Liver (tissue), 9 donors: ENCODE data around the gene NECTIN1. TPM values are rescaled to one million over a fixed set of nuclear protein-coding genes. Genes with fewer than 3 reads are reported as not detected.
A peak's percentile ranks its signal among the peaks of the same experiment; 100 is the strongest.

Experiments used
- DNase-seq: peaks from one replicate; pipeline ENCODE4 v3.0.0-alpha.2; 2017; ENCODE audit warnings: low spot score
- H3K27ac ChIP-seq, 2 donors: one replicate each; pipeline ENCODE4 v1.7.0; 2013; ENCODE audit warnings: inconsistent platforms in 2 of 2, low read length in 2 of 2, control low read depth in 1 of 2, low read depth in 1 of 2, mild to moderate bottlenecking in 1 of 2
- H3K27me3 ChIP-seq, 4 donors: one replicate each; pipeline versions ENCODE4 v1.6.1 to v1.7.0; 2013; ENCODE audit warnings: low read length in 3 of 4, inconsistent platforms in 1 of 4, mild to moderate bottlenecking in 1 of 4, moderate library complexity in 1 of 4; ENCODE audit not compliant: control insufficient read depth in 4 of 4, insufficient read depth in 4 of 4
- H3K36me3 ChIP-seq, 4 donors: one replicate each; pipeline versions ENCODE4 v1.6.1 to v1.7.0; 2013; ENCODE audit warnings: low read length in 3 of 4, mild to moderate bottlenecking in 3 of 4, low read depth in 1 of 4, moderate library complexity in 1 of 4; ENCODE audit not compliant: control insufficient read depth in 4 of 4, insufficient read depth in 3 of 4
- H3K4me1 ChIP-seq, 4 donors: one replicate each; pipeline versions ENCODE4 v1.6.1 to v1.7.0; 2013; ENCODE audit warnings: low read length in 3 of 4, mild to moderate bottlenecking in 3 of 4, moderate library complexity in 1 of 4; ENCODE audit not compliant: control insufficient read depth in 4 of 4, insufficient read depth in 4 of 4
- H3K4me3 ChIP-seq, 3 donors: one replicate each; pipeline versions ENCODE4 v1.6.1 to v1.7.0; 2013; ENCODE audit warnings: low read length in 3 of 3, control low read depth in 1 of 3, low read depth in 1 of 3, mild to moderate bottlenecking in 1 of 3
- H3K9ac ChIP-seq, 2 donors: one replicate each; pipeline ENCODE4 v1.7.0; 2013; ENCODE audit warnings: low read length in 2 of 2, mild to moderate bottlenecking in 2 of 2, moderate library complexity in 2 of 2, control low read depth in 1 of 2, low read depth in 1 of 2
- H3K9me3 ChIP-seq, 4 donors: one replicate each; pipeline versions ENCODE4 v1.6.1 to v1.7.0; 2013; ENCODE audit warnings: low read length in 3 of 4; ENCODE audit not compliant: control insufficient read depth in 4 of 4
- CTCF ChIP-seq: fragments of 150-350 bp; IDR thresholded peaks from 2 replicates; pipeline ENCODE4 v1.5.1; 2017; ENCODE audit warnings: improper control_type of control experiment, low read depth, low read length; ENCODE audit not compliant: missing input control
- EGR1 ChIP-seq, 2 donors: IDR thresholded peaks; 2 replicates each; pipeline ENCODE4 v1.6.1; 2016 to 2018; ENCODE audit warnings: antibody characterized with exemption in 2 of 2, low read depth in 2 of 2
- FOXA1 ChIP-seq: IDR thresholded peaks from 2 replicates; pipeline ENCODE4 v1.6.1; 2016; ENCODE audit warnings: antibody characterized with exemption
- FOXA2 ChIP-seq: IDR thresholded peaks from 2 replicates; pipeline ENCODE4 v1.6.1; 2016; ENCODE audit warnings: antibody characterized with exemption
- GABPA ChIP-seq, 2 donors: IDR thresholded peaks in 1 of 2; conservative IDR thresholded peaks in 1 of 2; 2 replicates each; pipeline ENCODE4 v1.6.1; 2016; ENCODE audit warnings: antibody characterized with exemption in 2 of 2, mild to moderate bottlenecking in 1 of 2, moderate library complexity in 1 of 2
- JUND ChIP-seq, 2 donors: IDR thresholded peaks; 2 replicates each; pipeline ENCODE4 v1.6.1; 2016; ENCODE audit warnings: antibody characterized with exemption in 2 of 2
- NR2F2 ChIP-seq: IDR thresholded peaks from 2 replicates; pipeline ENCODE4 v1.6.1; 2016; ENCODE audit warnings: antibody characterized with exemption
- RAD21 ChIP-seq, 2 donors: IDR thresholded peaks; 2 replicates each; pipeline ENCODE4 v1.6.1; 2016; ENCODE audit warnings: antibody characterized with exemption in 2 of 2, mild to moderate bottlenecking in 2 of 2
- RXRA ChIP-seq, 2 donors: IDR thresholded peaks; 2 replicates each; pipeline ENCODE4 v1.6.1; 2017 to 2018; ENCODE audit warnings: antibody characterized with exemption in 2 of 2, mild to moderate bottlenecking in 1 of 2
- SP1 ChIP-seq: IDR thresholded peaks from 2 replicates; pipeline ENCODE4 v1.6.1; 2018; ENCODE audit warnings: antibody characterized with exemption, mild to moderate bottlenecking
- TAF1 ChIP-seq: conservative IDR thresholded peaks from 2 replicates; pipeline ENCODE4 v1.6.1; 2016; ENCODE audit warnings: antibody characterized with exemption, mild to moderate bottlenecking
- YY1 ChIP-seq: IDR thresholded peaks from 2 replicates; pipeline ENCODE4 v1.6.1; 2016; ENCODE audit warnings: antibody characterized with exemption, mild to moderate bottlenecking
- ZBTB33 ChIP-seq: IDR thresholded peaks from 2 replicates; pipeline ENCODE4 v1.6.1; 2016; ENCODE audit warnings: antibody characterized with exemption
- WGBS: extraction: QIAGEN DNeasy Blood & Tissue Kit; methylation state at CpG from one replicate; pipeline ENCODE4 v1.1.7; 2013; 5-methylcytosine and 5-hydroxymethylcytosine counted together
- polyA plus RNA-seq, 2 donors: library from polyadenylated mRNA; stranded (reverse) in 1 of 2; unstranded in 1 of 2; fragments of 200-250 nt in 1 of 2; fragments of >200 nt in 1 of 2; fragmentation: Nextera tagmentation in 1 of 2; extraction: Ambion mirVana in 1 of 2; gene quantifications; one replicate each; pipeline versions ENCODE4 v1.2.1 to v1.2.3, GENCODE V29; 2013 to 2015
- total RNA-seq, 2 donors: library from RNA; depleted of rRNA; stranded (reverse); fragments of >200 nt; gene quantifications; one replicate each; pipeline ENCODE4 v1.2.3, GENCODE V29; 2014
- donor health status: healthy.
- donor health status: healthy.
- donor health status: healthy.
- donor health status: healthy.
- donor health status: healthy.

The NECTIN1 gene
- total and polyA plus RNA-seq, 4 donors, result 0.69 to 7.7 (median 5.0) TPM

GRCh38 chr11:119643212-119643875 is 85.7 kb downstream of the NECTIN1 start:
- no peak overlapping the region for H3K4me3 ChIP-seq
- 89% methylated on average over 10 of the region's 10 CpGs for WGBS
- no peak overlapping the region for H3K27ac ChIP-seq
- peaks cover 0 to 11% (median 7%) of the 10 kb centered on the region in 4 donors for H3K4me1 ChIP-seq
- no peaks in the 10 kb centered on the region for H3K9me3 ChIP-seq
- H3K9ac ChIP-seq, result no peak overlapping the region
- no peak for DNase-seq
- no peaks in the 10 kb centered on the region for H3K27me3 ChIP-seq
- no peak for TF ChIP-seq FOXA1
- TF ChIP-seq GABPA (IDR thresholded peaks at IDR 0.05 in 1 of 2, conservative IDR thresholded peaks at IDR 0.05 in 1 of 2), result no peak
- no peak for TF ChIP-seq ZBTB33
- TF ChIP-seq FOXA2, result no peak
- TF ChIP-seq RAD21 (IDR thresholded peaks at IDR 0.05), result no peak
- no peak for TF ChIP-seq JUND (IDR thresholded peaks at IDR 0.05)
- H3K36me3 ChIP-seq, result no peaks in the 10 kb centered on the region

GRCh38 chr11:119641983-119642745 is 86.8 kb downstream of the NECTIN1 start:
- Histone ChIP-seq H3K9ac (no peak overlapping the region), H3K4me1 (peaks cover 0 to 11% (median 7%) of the 10 kb centered on the region in 4 donors), H3K27me3 (no peaks in the 10 kb centered on the region), H3K9me3 (no peaks in the 10 kb centered on the region), H3K36me3 (no peaks in the 10 kb centered on the region), H3K4me3 (no peak overlapping the region), H3K27ac (no peak overlapping the region)
- TF ChIP-seq RAD21 (IDR thresholded peaks at IDR 0.05) (peak; percentile 65 to 76), NR2F2 (no peak), GABPA (IDR thresholded peaks at IDR 0.05 in 1 of 2, conservative IDR thresholded peaks at IDR 0.05 in 1 of 2) (no peak), SP1 (no peak), CTCF (peak; percentile 51), JUND (IDR thresholded peaks at IDR 0.05) (no peak), FOXA1 (no peak)
- 63% methylated on average over 12 of the region's 12 CpGs for WGBS
- DNase-seq, result no peak

- H3K27ac ChIP-seq, result no peak overlapping the region
- H3K9me3 ChIP-seq, result no peaks in the 10 kb centered on the region
- H3K36me3 ChIP-seq, result no peaks in the 10 kb centered on the region
- H3K4me3 ChIP-seq, result no peak overlapping the region
- peaks cover 0 to 11% (median 7%) of the 10 kb centered on the region in 4 donors for H3K4me1 ChIP-seq
- H3K27me3 ChIP-seq, result no peaks in the 10 kb centered on the region
- H3K9ac ChIP-seq, result no peak overlapping the region
- DNase-seq, result no peak
- 49% methylated on average over 6 of the region's 6 CpGs for WGBS
- TF ChIP-seq SP1, result no peak
- no peak for TF ChIP-seq EGR1 (IDR thresholded peaks at IDR 0.05; ENCODE audit: low read depth in 2 of 2)
- no peak for TF ChIP-seq YY1
- no peak for TF ChIP-seq CTCF
- no peak for TF ChIP-seq TAF1
- TF ChIP-seq JUND (IDR thresholded peaks at IDR 0.05), result no peak
- no peak for TF ChIP-seq RAD21 (IDR thresholded peaks at IDR 0.05)
- no peak for TF ChIP-seq ZBTB33
- TF ChIP-seq RXRA (IDR thresholded peaks at IDR 0.05), result no peak
These were observed 88.5 kb downstream of the NECTIN1 start for GRCh38 chr11:119640541-119640940.
